Measurements from ENCODE around the gene TPST1. TPM values are rescaled to one million over a fixed set of nuclear protein-coding genes. Genes with fewer than 3 reads are reported as not detected.

The TPST1 gene
- total RNA-seq, 1 experiment from 2014 or later: 29.0 TPM

- no peaks in the 10 kb centered on the region for H3K27me3 ChIP-seq (ENCODE audit: control insufficient read depth, insufficient read depth, low read length)
- DNase-seq (ENCODE audit: low read depth, low spot score): no peak
- ChIA-PET CTCF (no interaction called here), POLR2A (no interaction called here)
- H3K27ac ChIP-seq (ENCODE audit: low read length): no peak overlapping the region
- H3K4me1 ChIP-seq (ENCODE audit: control insufficient read depth, insufficient read depth, low read length): peaks cover 17% of the 10 kb centered on the region
- TF ChIP-seq SIN3A (IDR thresholded peaks at IDR 0.05; ENCODE audit: borderline replicate concordance, insufficient read depth, low read depth, low read length) (no peak), POLR2AphosphoS5 (IDR thresholded peaks at IDR 0.05; ENCODE audit: low read depth, low read length) (no peak), REST (IDR thresholded peaks at IDR 0.05; ENCODE audit: insufficient read depth in 1 of 2, low read depth in 2 of 2, low read length in 1 of 2) (no peak), TCF7L2 (IDR thresholded peaks at IDR 0.05; ENCODE audit: low read depth, low read length) (no peak), CTCF (IDR thresholded peaks at IDR 0.05) (no peak)
- H3K36me3 ChIP-seq (ENCODE audit: control insufficient read depth, insufficient read depth, low read length): no peaks in the 10 kb centered on the region
- ATAC-seq: no peak
- BruUV-seq (replicated peaks): no TSS peak
- no peaks in the 10 kb centered on the region for H3K9me3 ChIP-seq (ENCODE audit: control insufficient read depth, insufficient read depth, low read depth, low read length)
- H3K4me3 ChIP-seq (ENCODE audit: low read depth in 2 of 2, low read length in 2 of 2): no peak overlapping the region
- intact Hi-C loops (cut with micrococcal nuclease; ENCODE audit: unreplicated experiment) (no loop called here), in situ Hi-C loops (cut with HindIII; ENCODE audit: low pct_unique_long_range_greater_than_20kb, low sequenced_read_pairs) (no loop called here)
These were observed 2.7 kb upstream of the TPST1 start for GRCh38 chr7:66202441-66202840.

- Histone ChIP-seq H3K27ac (ENCODE audit: low read length) (peak overlapping the region; percentile 46), H3K36me3 (ENCODE audit: control insufficient read depth, insufficient read depth, low read length) (no peaks in the 10 kb centered on the region), H3K9me3 (ENCODE audit: control insufficient read depth, insufficient read depth, low read depth, low read length) (no peaks in the 10 kb centered on the region), H3K4me3 (ENCODE audit: low read depth in 2 of 2, low read length in 2 of 2) (peak overlapping the region; percentile 57 to 80), H3K4me1 (ENCODE audit: control insufficient read depth, insufficient read depth, low read length) (peaks cover 17% of the 10 kb centered on the region), H3K27me3 (ENCODE audit: control insufficient read depth, insufficient read depth, low read length) (no peaks in the 10 kb centered on the region)
- in situ Hi-C loops (cut with HindIII; ENCODE audit: low pct_unique_long_range_greater_than_20kb, low sequenced_read_pairs) (no loop called here), intact Hi-C loops (cut with micrococcal nuclease; ENCODE audit: unreplicated experiment) (no loop called here)
- TF ChIP-seq POLR2AphosphoS5 (IDR thresholded peaks at IDR 0.05; ENCODE audit: low read depth, low read length): no peak
- TF ChIP-seq REST (IDR thresholded peaks at IDR 0.05; ENCODE audit: insufficient read depth in 1 of 2, low read depth in 2 of 2, low read length in 1 of 2): no peak
- no peak for TF ChIP-seq CTCF (IDR thresholded peaks at IDR 0.05)
- no peak for TF ChIP-seq TCF7L2 (IDR thresholded peaks at IDR 0.05; ENCODE audit: low read depth, low read length)
- TF ChIP-seq SIN3A (IDR thresholded peaks at IDR 0.05; ENCODE audit: borderline replicate concordance, insufficient read depth, low read depth, low read length): no peak
- ATAC-seq (peak; percentile 18), DNase-seq (ENCODE audit: low read depth, low spot score) (no peak)
- CTCF ChIA-PET: interaction anchor here (0.7 kb wide), 1 partner anchor 254 kb away, joined by 5 read pairs; no protein-coding TSS in a partner anchor
- POLR2A ChIA-PET: interaction anchor here (0.7 kb wide), 1 partner anchor 8 kb away, joined by 10 read pairs; no protein-coding TSS in a partner anchor
- no TSS peak for BruUV-seq (replicated peaks)
These were observed 582 bp downstream of the TPST1 start for GRCh38 chr7:66205741-66206090.
